T follicular helper cell (primary cell): ENCODE data around the gene VPS54.
A peak's percentile ranks its signal among the peaks of the same experiment; 100 is the strongest.

ENCODE experiments used
- DNase-seq: peaks from one replicate; pipeline ENCODE4 v3.0.0-alpha.2; 2020; ENCODE audit warnings: low read depth
- total RNA-seq, 2 experiments: gene quantifications; one replicate each; lab custom pipeline; 2026; lab: John Stamatoyannopoulos, UW

The VPS54 gene, protein sequence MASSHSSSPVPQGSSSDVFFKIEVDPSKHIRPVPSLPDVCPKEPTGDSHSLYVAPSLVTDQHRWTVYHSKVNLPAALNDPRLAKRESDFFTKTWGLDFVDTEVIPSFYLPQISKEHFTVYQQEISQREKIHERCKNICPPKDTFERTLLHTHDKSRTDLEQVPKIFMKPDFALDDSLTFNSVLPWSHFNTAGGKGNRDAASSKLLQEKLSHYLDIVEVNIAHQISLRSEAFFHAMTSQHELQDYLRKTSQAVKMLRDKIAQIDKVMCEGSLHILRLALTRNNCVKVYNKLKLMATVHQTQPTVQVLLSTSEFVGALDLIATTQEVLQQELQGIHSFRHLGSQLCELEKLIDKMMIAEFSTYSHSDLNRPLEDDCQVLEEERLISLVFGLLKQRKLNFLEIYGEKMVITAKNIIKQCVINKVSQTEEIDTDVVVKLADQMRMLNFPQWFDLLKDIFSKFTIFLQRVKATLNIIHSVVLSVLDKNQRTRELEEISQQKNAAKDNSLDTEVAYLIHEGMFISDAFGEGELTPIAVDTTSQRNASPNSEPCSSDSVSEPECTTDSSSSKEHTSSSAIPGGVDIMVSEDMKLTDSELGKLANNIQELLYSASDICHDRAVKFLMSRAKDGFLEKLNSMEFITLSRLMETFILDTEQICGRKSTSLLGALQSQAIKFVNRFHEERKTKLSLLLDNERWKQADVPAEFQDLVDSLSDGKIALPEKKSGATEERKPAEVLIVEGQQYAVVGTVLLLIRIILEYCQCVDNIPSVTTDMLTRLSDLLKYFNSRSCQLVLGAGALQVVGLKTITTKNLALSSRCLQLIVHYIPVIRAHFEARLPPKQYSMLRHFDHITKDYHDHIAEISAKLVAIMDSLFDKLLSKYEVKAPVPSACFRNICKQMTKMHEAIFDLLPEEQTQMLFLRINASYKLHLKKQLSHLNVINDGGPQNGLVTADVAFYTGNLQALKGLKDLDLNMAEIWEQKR
- total RNA-seq = 49.6 to 52.3 reads per million in 2 experiments

DNA sequence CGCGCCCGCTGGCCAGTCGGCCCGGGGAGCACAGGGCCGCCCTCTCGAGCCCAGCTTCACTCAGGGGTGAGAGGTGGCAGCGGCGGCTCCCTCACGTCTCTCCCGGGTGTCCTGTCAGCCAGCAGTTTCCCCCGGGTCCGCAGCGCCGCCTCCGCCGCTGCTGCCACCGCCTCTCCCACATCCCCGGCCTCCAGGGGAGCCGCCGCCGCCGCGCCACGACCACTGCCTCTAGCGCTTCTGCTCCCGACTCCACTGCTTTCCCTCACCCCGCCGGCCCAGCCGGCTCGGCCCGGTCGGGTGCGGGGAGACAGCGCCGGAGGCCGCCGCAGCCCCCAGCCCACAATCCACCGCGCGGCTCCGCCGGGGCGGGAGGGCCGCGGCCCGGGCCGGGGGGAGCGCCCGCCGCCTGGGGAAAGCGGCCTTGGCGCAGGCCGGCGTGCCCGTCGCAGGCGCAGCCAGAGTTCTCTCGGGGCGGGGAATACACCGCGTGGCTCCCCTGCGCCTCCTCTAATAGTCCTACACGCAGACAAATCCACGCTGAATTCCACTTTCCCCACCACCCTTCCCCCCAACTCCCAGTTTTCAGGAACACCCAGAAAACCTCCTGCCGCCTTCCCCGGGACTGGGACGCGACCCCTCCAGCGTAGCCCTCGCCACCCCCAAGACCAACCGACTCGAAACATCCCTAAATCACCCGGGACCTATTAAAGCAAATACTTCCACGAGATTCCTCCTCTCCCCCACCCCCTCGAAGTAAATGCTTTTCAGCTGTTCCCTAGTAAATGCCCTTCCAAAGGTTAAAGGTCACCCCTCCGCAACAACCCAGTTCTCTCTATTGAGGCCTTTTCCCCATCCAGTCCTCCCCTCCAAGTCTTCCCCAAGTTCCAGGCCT is at the start of gene VPS54:
TSS of gene VPS54 (minus strand) at position 346 of the 892 bp plus-strand sequence. CDS start 35,429 bp downstream, outside the sequence.
- peak; percentile 26 for DNase-seq

DNA sequence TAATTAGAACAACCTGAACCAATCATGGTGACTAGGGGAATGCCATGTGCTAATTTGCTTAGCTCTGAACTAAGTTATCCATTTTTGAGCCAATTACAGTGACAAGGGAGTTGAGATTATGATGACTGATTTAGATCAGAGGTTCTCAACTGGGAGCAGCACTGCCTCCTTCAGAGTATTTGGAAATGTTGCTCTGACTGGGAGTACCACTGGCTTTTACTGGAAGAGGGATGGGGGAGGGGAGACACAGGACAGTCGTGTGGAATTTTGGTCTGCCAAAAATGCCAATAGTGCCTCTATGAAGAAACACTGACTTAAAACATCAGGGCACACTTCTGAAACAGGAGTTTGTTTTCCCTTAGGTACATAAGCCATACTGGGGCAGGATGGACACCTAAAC is 48.1 kb upstream of the VPS54 start:
- DNase-seq = no peak

DNA sequence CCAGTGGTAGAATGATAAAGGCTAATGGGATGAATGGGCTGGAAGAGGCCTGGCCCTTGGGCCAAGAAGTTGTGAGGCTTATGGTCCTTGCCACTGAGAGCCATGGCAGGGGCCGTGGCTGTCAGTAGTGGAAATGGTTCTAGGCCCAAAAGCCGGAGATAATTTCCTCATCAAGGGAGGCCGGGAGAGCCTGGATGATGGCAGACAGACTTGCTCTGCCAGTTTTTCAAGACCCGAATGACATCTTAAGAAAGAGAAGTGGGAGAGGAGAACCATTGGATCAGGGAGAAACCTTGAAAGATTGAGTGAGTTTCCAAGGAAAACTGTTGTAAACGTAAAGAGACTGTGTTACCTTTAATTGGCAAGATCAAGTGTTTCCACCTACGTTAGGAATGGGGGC is 46.3 kb upstream of the VPS54 start:
- no peak for DNase-seq

DNA sequence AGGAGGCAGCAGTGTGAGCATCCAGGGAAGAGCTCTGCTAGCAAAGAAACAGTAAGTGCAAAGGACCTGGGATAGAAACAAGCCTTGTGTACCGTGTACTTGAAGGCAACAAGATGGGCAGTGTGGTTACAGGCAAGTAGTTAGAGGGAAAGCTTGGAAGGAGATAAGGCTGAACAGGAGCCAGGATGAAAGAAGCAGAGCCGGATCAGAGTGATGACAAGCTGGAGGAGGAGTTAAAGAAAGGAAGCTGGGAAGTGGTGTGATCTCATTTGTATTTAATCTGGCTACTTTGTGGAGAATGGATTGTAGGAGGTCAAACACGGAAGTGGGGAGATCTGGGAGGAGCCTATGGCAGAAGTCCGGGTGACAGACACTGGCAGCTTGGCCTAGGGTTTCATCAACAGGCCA is 44.7 kb upstream of the VPS54 start:
- DNase-seq = no peak

DNA sequence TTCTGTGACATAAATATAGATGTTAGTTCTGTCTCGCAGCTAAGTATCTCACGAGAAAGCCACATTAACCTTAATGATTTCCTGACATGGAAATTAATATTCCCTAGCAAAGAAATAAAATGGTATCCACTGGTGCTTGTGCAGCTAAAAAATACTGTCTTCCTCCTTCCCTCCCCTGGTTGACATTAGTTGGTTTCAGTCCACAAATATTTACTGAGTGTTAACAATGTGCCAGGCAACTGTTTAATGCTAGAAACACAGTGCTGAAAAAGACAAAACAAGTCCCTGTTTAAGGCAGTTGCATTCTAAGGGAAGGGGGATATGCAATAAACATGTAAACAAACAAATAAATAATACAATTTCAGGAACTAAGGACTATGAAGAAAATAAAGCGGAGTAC is 44.2 kb upstream of the VPS54 start:
- DNase-seq = no peak

DNA sequence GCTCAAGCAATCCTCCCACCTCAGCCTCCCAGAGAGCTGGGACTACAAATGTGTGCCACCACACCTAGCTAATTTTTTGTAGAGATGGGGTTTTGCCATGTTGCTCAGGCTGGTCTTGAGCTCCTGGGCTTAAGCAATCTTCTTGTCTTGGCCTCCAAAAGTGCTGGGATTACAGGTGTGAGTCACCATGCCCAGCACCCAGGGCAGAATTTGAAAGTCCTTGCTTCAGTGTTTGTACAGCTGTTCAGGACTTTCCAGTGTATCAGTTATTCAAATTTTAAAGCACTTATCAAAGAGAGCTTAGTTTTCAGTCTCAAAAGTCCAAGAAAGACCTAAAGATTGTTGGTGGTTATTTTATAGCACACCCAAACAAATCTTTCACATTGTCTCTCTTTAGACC is 43.6 kb upstream of the VPS54 start:
- DNase-seq = no peak

DNA sequence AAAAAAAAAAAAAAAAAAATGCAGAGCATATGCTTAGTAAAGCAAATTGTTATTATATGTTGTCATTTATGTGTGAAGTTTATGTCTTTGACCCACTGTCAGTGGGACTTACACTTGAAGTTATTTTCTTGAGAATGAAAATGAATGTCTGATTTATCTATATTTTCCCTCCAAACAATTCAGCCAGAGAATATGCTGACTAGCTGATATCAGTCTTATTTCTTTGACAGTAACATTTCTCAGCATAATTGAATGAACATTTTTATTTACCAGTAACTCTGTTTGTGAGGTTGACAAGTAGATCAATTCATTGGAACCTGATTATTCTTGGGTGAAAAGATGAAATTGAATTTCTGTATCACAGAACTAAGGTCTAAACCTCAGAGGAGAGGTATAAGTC is 40.0 kb upstream of the VPS54 start:
- no peak for DNase-seq

DNA sequence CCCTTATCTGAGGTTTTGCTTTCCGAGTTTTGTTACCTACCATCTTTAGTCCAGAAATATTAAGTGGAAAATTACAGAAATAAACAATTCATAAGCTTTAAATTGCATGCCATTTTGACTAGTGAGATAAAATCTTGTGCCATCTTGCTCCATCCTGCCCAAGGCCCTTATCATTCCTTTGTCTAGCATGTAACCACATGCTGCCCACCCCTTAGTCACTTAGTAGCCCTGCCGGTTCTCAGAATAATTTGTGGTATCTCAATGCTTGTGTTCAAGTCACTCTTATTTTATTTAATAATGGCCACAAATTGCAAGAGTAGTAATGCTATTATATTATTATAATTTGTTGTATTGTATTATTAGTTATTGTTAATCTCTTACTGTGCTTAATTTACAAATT is 36.8 kb upstream of the VPS54 start:
- DNase-seq = no peak

DNA sequence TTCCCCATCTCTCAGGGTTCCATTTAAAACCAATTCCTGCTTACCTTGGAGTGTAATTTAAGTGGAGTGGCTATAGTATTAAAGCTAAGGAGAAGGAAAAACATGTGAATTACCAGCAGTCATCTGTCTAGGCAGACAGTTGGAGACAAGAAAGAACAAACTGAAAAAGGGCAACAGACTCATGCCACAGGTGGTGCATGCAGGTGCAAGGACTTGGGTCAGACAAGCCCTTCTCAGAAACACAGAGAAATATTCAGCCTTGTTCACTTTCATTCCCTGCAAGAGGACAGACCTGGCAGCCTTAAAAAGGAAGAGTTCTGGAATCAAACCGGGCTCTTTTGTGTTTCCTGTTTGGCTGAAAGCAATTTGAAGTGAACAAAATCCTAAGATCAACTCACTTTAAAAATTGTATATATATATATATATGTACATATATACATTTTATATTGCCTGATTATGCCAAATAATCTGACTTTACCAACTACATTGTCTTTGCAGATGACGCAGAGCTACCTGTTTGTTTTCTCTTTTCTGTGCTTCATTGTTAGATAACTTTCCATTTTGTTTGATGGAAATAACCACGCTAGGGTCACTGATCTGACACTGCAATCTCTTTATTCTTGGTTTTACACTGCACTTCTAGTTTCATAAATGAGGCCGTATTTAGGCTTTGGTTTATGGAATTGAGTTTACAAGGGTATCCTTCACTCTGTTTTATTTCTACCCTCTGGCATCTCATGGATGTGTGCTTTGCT is 35.1 kb upstream of the VPS54 start:
- no peak for DNase-seq

DNA sequence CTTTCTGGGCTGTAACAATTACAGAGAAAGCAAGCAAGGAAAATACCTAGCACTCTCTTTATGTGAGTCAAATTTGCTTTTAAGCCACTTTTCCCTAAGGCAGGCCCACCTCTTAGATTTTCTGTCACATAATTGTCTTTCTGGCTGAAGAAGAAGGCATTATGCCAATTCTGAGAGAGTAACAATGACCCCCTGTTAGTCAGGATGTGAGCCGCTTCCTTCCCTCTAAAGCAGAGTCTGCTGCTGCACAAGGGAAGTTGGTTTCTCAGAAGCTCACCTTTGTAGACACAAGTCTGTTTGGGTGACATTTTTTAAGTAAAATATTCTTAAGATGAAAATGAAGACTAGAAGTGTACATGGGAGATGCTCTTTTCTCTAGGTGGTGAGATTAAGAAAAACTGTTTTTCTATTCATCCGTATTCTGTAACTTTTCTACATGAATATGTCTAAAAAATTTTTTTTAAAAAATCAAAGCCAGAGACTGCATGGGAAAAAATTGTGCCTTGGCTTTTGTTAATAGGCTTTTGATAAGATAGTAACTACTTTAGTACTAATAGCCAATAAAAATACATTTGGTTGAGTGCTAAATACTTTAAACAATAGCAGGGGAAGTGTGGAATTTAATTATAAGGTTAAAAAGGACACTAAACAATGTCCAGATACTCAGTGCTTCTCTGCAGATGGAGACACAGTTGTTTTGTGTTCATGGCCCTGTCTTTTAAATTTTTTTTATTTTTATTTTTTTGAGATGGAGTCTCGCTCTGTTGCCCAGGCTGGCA is 33.4 kb upstream of the VPS54 start:
- no peak for DNase-seq

DNA sequence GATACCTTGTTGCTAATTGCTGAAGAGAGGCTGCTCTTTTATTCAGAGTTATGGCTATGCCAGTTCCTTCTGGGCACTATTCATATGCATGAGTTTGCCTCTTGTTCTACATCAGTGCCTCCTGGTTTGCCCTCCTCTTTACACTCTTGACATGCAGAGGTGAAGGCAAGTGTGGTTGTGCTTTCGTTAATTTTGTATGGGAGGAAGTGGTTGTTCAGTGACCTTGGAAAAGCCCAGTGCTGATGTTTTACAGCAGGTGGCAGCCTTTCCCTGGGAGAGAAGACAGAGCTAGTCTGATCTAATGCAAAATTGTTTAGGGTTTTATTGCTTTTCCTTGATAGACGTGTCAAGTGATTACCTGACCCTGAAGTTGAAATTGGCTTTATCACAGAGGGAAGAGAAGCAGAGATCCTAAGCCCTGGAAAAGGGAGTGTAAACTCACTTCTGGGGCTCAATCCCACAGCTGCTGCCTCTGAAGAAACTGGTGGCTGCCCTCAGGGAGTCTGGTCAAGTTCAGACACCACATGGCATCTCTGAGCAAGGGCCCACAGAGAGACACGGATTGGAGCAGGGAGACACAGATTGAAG is 30.5 kb upstream of the VPS54 start:
- peak; percentile 54 for DNase-seq

DNA sequence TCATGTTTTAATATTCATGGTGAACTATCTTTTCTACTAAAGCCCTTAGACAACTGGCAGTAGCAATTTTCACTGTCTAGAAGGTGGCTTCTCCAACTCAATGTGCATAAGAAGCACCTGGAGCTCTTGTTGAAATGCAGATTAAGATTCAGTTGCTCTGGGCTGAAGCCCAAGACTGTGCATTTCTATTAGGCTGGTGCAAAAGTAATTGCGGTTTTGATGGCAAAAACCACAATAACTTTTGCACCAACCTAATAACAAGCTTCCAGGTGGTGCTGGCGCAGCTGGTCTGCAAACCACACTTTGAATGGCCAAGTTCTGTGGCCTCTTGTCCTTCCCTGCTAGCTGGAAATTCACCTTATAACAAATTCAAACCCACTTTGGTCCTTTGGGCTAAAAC is 26.7 kb upstream of the VPS54 start:
- DNase-seq = no peak

DNA sequence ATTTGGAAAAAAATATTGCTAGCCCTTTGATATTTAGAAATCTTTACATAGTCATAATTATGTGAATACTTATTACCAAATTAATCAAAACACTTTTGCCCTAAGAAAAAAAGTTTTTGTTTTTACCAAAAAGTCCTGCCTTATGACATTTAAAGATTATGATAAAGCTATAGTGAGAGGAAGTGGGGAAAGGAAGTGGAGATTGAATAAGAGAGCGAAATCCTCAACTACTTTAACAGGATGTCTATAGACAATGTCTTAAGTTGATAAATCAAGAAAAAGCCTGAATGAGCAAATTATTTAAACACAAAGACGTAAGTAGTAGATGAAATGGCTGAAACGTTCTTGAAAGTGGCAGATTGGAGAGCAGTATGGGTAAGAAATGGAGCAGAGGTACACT is 20.9 kb upstream of the VPS54 start:
- no peak for DNase-seq

DNA sequence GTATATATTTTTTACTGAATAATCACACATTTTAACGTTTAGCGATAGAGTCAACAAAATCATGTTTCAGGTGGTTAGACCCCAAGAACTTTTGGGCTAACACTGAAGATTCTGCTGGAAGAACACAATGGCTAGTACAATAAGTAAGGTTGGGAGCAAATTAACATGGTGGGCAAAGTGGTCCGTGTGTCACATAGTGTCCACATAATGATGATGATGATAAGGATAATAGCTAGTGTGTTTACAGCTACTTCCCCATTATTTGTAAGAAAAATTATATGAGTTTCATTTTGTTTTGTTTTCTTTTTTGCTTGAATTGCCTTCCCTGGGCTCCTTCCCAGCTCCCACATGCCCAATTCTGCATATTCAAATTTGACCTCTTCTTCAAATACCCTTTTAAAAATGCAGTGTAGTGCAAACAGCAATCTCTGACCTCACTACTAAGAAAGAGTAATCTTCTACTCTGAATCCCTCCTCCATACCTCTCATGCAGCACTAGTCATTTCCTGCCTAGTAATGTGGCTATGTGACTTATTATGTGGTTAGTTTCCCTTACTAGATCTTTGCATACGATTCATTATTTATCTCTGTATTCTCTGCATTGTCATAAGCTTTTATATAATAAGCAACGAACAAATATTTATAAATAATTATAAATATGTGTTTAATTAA is 16.9 kb upstream of the VPS54 start:
- DNase-seq = no peak

DNA sequence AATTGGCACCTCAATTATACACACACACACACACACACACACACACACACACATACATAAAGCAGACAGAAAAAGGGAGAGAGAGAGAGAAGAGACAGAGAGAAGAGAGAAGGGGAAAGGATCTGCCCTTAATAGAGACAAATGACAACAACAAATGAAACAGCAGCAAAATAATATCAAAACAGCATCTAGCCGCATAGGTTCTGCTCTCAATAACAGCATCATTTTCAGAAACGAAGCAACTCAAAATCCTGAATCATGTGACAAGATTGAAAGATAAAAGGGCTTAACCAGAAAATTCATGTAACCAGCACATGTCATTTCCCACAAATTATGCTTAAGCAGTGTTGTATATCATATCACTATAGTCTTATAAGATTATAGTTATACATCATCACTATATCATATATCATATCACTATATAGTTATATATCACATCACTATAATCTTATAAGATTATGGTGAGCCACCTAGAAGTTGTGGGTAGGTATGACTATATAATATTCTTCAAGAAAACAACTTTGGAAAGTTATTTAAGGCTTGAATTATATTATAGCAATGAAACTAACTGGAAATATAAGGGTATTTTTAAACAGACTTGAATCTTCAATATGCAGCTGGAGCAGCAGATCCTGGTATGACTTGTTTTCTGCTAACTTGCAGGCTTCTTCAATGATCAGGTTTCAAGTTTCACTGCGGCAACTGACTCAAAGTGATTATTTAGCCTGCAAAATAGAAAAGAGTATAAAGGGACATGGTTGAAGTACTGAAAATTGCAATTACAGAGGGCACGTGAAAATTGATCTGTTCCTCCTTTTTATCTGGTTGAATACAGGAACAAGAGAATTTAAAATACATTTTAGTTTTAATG is 16.1 kb upstream of the VPS54 start:
- no peak for DNase-seq

DNA sequence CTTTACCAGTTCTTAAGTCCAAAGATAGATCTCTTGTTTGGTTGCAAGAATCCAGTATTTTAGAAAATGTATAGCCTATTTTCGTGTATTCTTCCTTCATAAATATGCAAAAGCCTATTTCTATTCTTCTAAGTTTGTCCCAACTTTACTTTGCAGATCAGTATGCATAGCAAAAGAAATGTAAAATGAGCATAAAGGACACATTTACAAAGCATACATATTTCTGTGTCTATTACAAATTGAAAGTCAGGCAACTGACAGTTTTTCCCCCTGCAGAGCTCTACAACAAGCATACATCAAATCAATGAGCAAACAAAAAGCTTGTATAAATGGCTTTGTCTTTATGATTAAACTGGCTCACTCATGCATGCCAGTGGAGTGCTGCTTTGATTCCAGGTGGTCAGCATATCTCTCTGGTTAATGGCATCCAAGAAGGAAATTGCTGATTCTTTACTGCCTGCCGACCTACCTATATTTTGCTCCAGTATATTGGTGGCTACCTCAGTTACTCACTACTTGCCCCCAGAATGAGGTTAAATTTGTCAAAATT is 10.0 kb upstream of the VPS54 start:
- no peak for DNase-seq

DNA sequence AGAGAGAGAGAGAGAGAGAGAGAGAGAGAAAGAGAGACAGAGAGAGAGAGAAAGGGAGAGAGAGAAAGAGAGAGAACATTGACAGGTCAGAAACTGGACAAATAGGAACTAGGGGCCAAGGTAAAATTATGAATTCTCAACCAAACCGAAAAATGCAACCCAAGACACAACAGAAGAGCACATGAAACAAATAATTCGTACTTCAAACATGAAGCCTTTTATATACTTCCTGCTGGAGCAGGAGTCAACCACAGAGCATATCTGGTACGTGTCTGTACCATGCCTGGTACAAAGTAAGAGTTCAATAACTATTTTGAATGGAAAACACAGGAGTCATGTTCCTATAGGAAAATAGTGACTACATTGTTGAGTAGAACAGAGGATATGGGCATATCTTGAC is 6.5 kb upstream of the VPS54 start:
- DNase-seq = no peak
